ENCODE measurements around the gene ELP2.

DNA sequence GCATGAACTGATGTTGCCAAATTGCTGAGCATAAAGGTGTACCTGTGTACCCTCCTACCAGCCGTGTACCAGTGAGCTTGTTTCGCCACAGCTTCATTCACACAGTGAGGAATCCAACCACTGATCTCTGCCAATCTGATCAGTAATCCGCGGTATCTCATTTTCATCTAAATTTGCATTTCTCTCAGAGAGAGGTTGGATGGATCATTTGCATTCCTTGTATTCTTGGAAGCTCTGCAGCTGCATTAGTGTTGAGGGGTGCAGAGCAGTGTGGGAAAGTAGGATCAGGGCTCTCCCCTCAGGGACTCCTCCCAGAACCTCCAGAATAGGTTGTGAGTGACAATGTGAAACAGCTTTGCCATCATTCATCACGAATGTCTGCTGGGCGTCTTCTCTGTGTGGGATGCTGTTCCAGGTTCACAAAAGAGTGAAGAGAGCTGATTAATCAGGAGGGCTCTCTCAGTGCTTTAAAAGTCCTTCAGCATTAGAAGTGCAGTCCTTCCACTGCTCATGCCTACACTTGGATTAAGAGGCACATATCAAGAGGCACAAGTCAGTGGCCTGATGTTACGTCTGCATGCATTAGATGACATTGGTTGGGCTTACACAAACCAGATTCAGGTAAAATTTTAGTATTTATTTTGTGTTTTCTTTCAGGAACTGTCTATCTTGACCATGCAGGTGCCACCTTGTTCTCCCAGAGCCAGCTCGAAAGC is 65.1 kb downstream of the ELP2 start:
- TF ChIP-seq, protein P1, sequence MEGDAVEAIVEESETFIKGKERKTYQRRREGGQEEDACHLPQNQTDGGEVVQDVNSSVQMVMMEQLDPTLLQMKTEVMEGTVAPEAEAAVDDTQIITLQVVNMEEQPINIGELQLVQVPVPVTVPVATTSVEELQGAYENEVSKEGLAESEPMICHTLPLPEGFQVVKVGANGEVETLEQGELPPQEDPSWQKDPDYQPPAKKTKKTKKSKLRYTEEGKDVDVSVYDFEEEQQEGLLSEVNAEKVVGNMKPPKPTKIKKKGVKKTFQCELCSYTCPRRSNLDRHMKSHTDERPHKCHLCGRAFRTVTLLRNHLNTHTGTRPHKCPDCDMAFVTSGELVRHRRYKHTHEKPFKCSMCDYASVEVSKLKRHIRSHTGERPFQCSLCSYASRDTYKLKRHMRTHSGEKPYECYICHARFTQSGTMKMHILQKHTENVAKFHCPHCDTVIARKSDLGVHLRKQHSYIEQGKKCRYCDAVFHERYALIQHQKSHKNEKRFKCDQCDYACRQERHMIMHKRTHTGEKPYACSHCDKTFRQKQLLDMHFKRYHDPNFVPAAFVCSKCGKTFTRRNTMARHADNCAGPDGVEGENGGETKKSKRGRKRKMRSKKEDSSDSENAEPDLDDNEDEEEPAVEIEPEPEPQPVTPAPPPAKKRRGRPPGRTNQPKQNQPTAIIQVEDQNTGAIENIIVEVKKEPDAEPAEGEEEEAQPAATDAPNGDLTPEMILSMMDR (IDR thresholded peaks at IDR 0.05; ENCODE audit: borderline replicate concordance, extremely low read depth, low read length, poor library complexity, severe bottlenecking) = no peak
- TF ChIP-seq EZH2 (IDR thresholded peaks at IDR 0.05; ENCODE audit: borderline replicate concordance, low read depth, low read length, severe bottlenecking) = no peak

Data from DND-41 (cell line).